H9 (cell line): Measurements from ENCODE around the gene HRAS. TPM values are rescaled to one million over a fixed set of nuclear protein-coding genes. Genes with fewer than 3 reads are reported as not detected.
A peak's percentile ranks its signal among the peaks of the same experiment; 100 is the strongest.

ENCODE experiments used
- DNase-seq: peaks from one replicate; pipeline ENCODE4 v3.0.0-alpha.2; 2017
- H2AFZ ChIP-seq: one replicate; pipeline ENCODE4 v1.6.1; 2013; ENCODE audit warnings: mild to moderate bottlenecking, low read length, control low read depth, moderate library complexity
- H2AK5ac ChIP-seq: 2 replicates; pipeline ENCODE4 v1.6.1; 2013; ENCODE audit warnings: low read length, control low read depth, mixed read lengths; ENCODE audit not compliant: insufficient read length
- H2BK120ac ChIP-seq: one replicate; pipeline ENCODE4 v1.6.1; 2013; ENCODE audit warnings: low read depth, mild to moderate bottlenecking, low read length, control low read depth, inconsistent platforms; ENCODE audit not compliant: poor library complexity, severe bottlenecking
- H2BK12ac ChIP-seq: 2 replicates; pipeline ENCODE4 v1.6.1; 2013; ENCODE audit warnings: low read length, control low read depth, mixed read lengths, low read depth; ENCODE audit not compliant: insufficient read length
- H2BK15ac ChIP-seq: 2 replicates; pipeline ENCODE4 v1.6.1; 2013; ENCODE audit warnings: low read depth, low read length, control low read depth
- H2BK20ac ChIP-seq: one replicate; pipeline ENCODE4 v1.6.1; 2013; ENCODE audit warnings: low read depth, mild to moderate bottlenecking, low read length, control low read depth, inconsistent platforms; ENCODE audit not compliant: poor library complexity, severe bottlenecking
- H2BK5ac ChIP-seq: 2 replicates; pipeline ENCODE4 v1.6.1; 2013; ENCODE audit warnings: low read length, control low read depth, mixed read lengths; ENCODE audit not compliant: insufficient read length
- H3K14ac ChIP-seq: 2 replicates; pipeline ENCODE4 v1.6.1; 2013; ENCODE audit warnings: low read length, control low read depth; ENCODE audit not compliant: insufficient read depth
- H3K18ac ChIP-seq: 2 replicates; pipeline ENCODE4 v1.6.1; 2013; ENCODE audit warnings: low read depth, mild to moderate bottlenecking, mixed read lengths, low read length, control low read depth; ENCODE audit not compliant: insufficient read length
- H3K23ac ChIP-seq: 2 replicates; pipeline ENCODE4 v1.6.1; 2013; ENCODE audit warnings: low read length, control low read depth, mixed read lengths, low read depth; ENCODE audit not compliant: insufficient read length
- H3K23me2 ChIP-seq: 2 replicates; pipeline ENCODE4 v1.6.1; 2013; ENCODE audit warnings: low read depth, mild to moderate bottlenecking, mixed read lengths, low read length, control low read depth; ENCODE audit not compliant: insufficient read length, poor library complexity, severe bottlenecking
- H3K27ac ChIP-seq: 2 replicates; pipeline ENCODE4 v1.5.1; 2013; ENCODE audit warnings: low read length, control low read depth, mixed read lengths, low read depth; ENCODE audit not compliant: insufficient read length
- H3K27me3 ChIP-seq: 2 replicates; pipeline ENCODE4 v1.6.1; 2013; ENCODE audit warnings: low read length, control low read depth, inconsistent platforms; ENCODE audit not compliant: insufficient read depth
- H3K4ac ChIP-seq: 2 replicates; pipeline ENCODE4 v1.6.1; 2013; ENCODE audit warnings: low read depth, mild to moderate bottlenecking, control low read depth, inconsistent platforms, low read length, moderate library complexity
- H3K4me1 ChIP-seq: 2 replicates; pipeline ENCODE4 v1.6.1; 2013; ENCODE audit warnings: low read length, control low read depth, inconsistent platforms; ENCODE audit not compliant: insufficient read depth
- H3K4me2 ChIP-seq: 2 replicates; pipeline ENCODE4 v1.6.1; 2013; ENCODE audit warnings: low read length, control low read depth, mixed read lengths; ENCODE audit not compliant: insufficient read length, insufficient read depth
- H3K56ac ChIP-seq: 2 replicates; pipeline ENCODE4 v1.6.1; 2013; ENCODE audit warnings: low read depth, mild to moderate bottlenecking, mixed read lengths, low read length, control low read depth; ENCODE audit not compliant: insufficient read length
- H3K79me1 ChIP-seq: 2 replicates; pipeline ENCODE4 v1.6.1; 2013; ENCODE audit warnings: low read depth, mild to moderate bottlenecking, moderate library complexity, low read length, control low read depth, inconsistent platforms; ENCODE audit not compliant: insufficient read depth, poor library complexity, severe bottlenecking
- H3K79me2 ChIP-seq: 2 replicates; pipeline ENCODE4 v1.6.1; 2013; ENCODE audit warnings: low read length, control low read depth, inconsistent platforms; ENCODE audit not compliant: insufficient read depth
- H3K9ac ChIP-seq: 2 replicates; pipeline ENCODE4 v1.6.1; 2013; ENCODE audit warnings: low read length, control low read depth, mixed read lengths; ENCODE audit not compliant: insufficient read length; ENCODE audit errors: extremely low read depth
- H3K9me3 ChIP-seq: one replicate; pipeline ENCODE4 v1.6.1; 2013; ENCODE audit warnings: low read depth, low read length, inconsistent platforms; ENCODE audit not compliant: control insufficient read depth
- H3T11ph ChIP-seq: one replicate; pipeline ENCODE4 v1.6.1; 2013; ENCODE audit warnings: mild to moderate bottlenecking, low read length, control low read depth, inconsistent platforms
- H4K20me1 ChIP-seq: one replicate; pipeline ENCODE4 v1.6.1; 2013; ENCODE audit not compliant: control insufficient read depth, insufficient read length, insufficient read depth
- H4K5ac ChIP-seq: 2 replicates; pipeline ENCODE4 v1.6.1; 2013; ENCODE audit warnings: low read depth, mild to moderate bottlenecking, mixed read lengths, low read length, control low read depth; ENCODE audit not compliant: insufficient read length
- H4K8ac ChIP-seq: replicated peaks from 2 replicates; pipeline ENCODE4 v1.6.1; 2013; ENCODE audit warnings: low read length, control low read depth, mixed read lengths, low read depth; ENCODE audit not compliant: insufficient read length
- H4K91ac ChIP-seq: 2 replicates; pipeline ENCODE4 v1.6.1; 2013; ENCODE audit warnings: low read depth, mild to moderate bottlenecking, moderate library complexity, mixed read lengths, low read length, control low read depth; ENCODE audit not compliant: insufficient read length
- H3K27ac Mint-ChIP-seq, 3 experiments: 2 replicates in 2 of 3; 3 replicates in 1 of 3; pipeline ENCODE4 v1.8.0; 2020 to 2021; ENCODE audit warnings: mixed read lengths in 3 of 3, mild to moderate bottlenecking in 1 of 3, moderate library complexity in 1 of 3
- H3K27me3 Mint-ChIP-seq: 2 replicates; pipeline ENCODE4 v1.8.0; 2021; ENCODE audit warnings: low read depth, mild to moderate bottlenecking, moderate library complexity, mixed read lengths
- H3K36me3 Mint-ChIP-seq, 3 experiments: 2 replicates in 2 of 3; 3 replicates in 1 of 3; pipeline ENCODE4 v1.8.0; 2020 to 2021; ENCODE audit warnings: low read depth in 3 of 3, mixed read lengths in 3 of 3; ENCODE audit not compliant: insufficient read depth in 1 of 3
- H3K4me1 Mint-ChIP-seq, 2 experiments: 2 replicates each; pipeline ENCODE4 v1.8.0; 2020; ENCODE audit warnings: mixed read lengths in 2 of 2
- H3K4me3 Mint-ChIP-seq, 2 experiments: 2 replicates in 1 of 2; 3 replicates in 1 of 2; pipeline ENCODE4 v1.8.0; 2020 to 2021; ENCODE audit warnings: mild to moderate bottlenecking in 2 of 2, mixed read lengths in 2 of 2, moderate library complexity in 1 of 2
- H3K9me3 Mint-ChIP-seq, 2 experiments: 2 replicates in 1 of 2; 3 replicates in 1 of 2; pipeline ENCODE4 v1.8.0; 2020; ENCODE audit warnings: mild to moderate bottlenecking in 2 of 2, mixed read lengths in 2 of 2, moderate library complexity in 1 of 2
- CTCF ChIP-seq: fragments of 200-600 bp; sonication (generic); conservative IDR thresholded peaks from 3 replicates; pipeline ENCODE4 v1.8.0; 2021; ENCODE audit warnings: antibody characterized with exemption, mild to moderate bottlenecking
- WGBS: extraction: QIAGEN DNeasy Blood & Tissue Kit; methylation state at CpG from one replicate; pipeline ENCODE4 v1.1.7; 2013; ENCODE audit warnings: missing lambda C conversion rate, low lambda C conversion rate, mixed read lengths; ENCODE audit not compliant: insufficient read length; ENCODE audit errors: extremely low coverage; 5-methylcytosine and 5-hydroxymethylcytosine counted together
- total RNA-seq: library from RNA; stranded (reverse); gene quantifications from 2 replicates; pipeline ENCODE4 v1.2.1, GENCODE V29; 2021

Gene HRAS
- total RNA-seq, 1 experiment from 2014 or later: 61.8 TPM

GRCh38 chr11:494761-495536, 40.4 kb downstream of the HRAS start:
- H3K4ac ChIP-seq: no peak overlapping the region
- Mint-ChIP-seq H3K27ac (peak overlapping the region in 2 of 3 experiments; percentile 77 to 85; a peak in 3 of 7 replicates), H3K4me1 (no peaks in the 10 kb centered on the region), H3K36me3 (peaks cover 32 to 68% (median 60%) of the 10 kb centered on the region in 3 experiments), H3K9me3 (peaks cover 12% of the 10 kb centered on the region in 2 experiments), H3K27me3 (peaks cover 4% of the 10 kb centered on the region; the same call in 1 of the 2 replicates), H3K4me3 (no peak overlapping the region)
- no peak overlapping the region for H2BK12ac ChIP-seq
- H4K91ac ChIP-seq: no peak overlapping the region
- H2AFZ ChIP-seq: no peak overlapping the region
- H3K23ac ChIP-seq: no peak overlapping the region
- no peak overlapping the region for H3K18ac ChIP-seq
- no peak overlapping the region for H3K9ac ChIP-seq
- H2BK20ac ChIP-seq: no peak overlapping the region
- no peaks in the 10 kb centered on the region for H3K23me2 ChIP-seq
- no peak overlapping the region for H2AK5ac ChIP-seq
- H3K79me1 ChIP-seq: no peaks in the 10 kb centered on the region
- H4K8ac ChIP-seq: no peak overlapping the region
- H2BK120ac ChIP-seq: no peak overlapping the region
- H2BK5ac ChIP-seq: no peak overlapping the region
- H3T11ph ChIP-seq: no peak overlapping the region
- no peaks in the 10 kb centered on the region for H3K27me3 ChIP-seq
- no peaks in the 10 kb centered on the region for H4K20me1 ChIP-seq
- no peaks in the 10 kb centered on the region for H3K4me1 ChIP-seq
- no peak overlapping the region for H3K56ac ChIP-seq
- DNase-seq: no peak
- no peak for TF ChIP-seq CTCF
- no peak overlapping the region for H3K4me2 ChIP-seq
- no peaks in the 10 kb centered on the region for H3K79me2 ChIP-seq
- H2BK15ac ChIP-seq: no peak overlapping the region
- H4K5ac ChIP-seq: no peak overlapping the region
- H3K14ac ChIP-seq: no peak overlapping the region
- no CpG with 5 or more reads among the region's 37 CpGs for WGBS
- H3K27ac ChIP-seq: no peak overlapping the region
- no peaks in the 10 kb centered on the region for H3K9me3 ChIP-seq
